HG03066 (cell line): ENCODE results near the gene C2orf92.
"Not testable (repeated sequence)": the region's sequence is repeated elsewhere in the genome, so short reads cannot be mapped to it uniquely, and the experiment has no call there.

Experiments
- ATAC-seq: cut with Tn5 transposase; IDR thresholded peaks from one replicate; pipeline ENCODE4 v1.9.1; 2021; ENCODE audit warnings: low read depth; ENCODE audit not compliant: unreplicated experiment

Gene C2orf92

GRCh38 chr2:97669448-97669847, at the start of gene C2orf92:
TSS of gene C2orf92 (plus strand) at chr2:97669713. CDS start at chr2:97669789, 76 bp downstream.
- no peak for ATAC-seq

GRCh38 chr2:97620492-97620891, 49.0 kb upstream of the C2orf92 start:
- ATAC-seq = not testable (repeated sequence)

GRCh38 chr2:97622976-97623375, 46.5 kb upstream of the C2orf92 start:
- ATAC-seq = not testable (repeated sequence)

GRCh38 chr2:97625354-97626048, 44.0 kb upstream of the C2orf92 start:
- not testable (repeated sequence) for ATAC-seq

- ATAC-seq = not testable (repeated sequence)
Measured at GRCh38 chr2:97626049-97626430, 43.5 kb upstream of the C2orf92 start.

GRCh38 chr2:97644023-97644717, 25.3 kb upstream of the C2orf92 start:
- no peak for ATAC-seq

GRCh38 chr2:97645112-97645694, 24.3 kb upstream of the C2orf92 start:
- peak; percentile 32 for ATAC-seq

GRCh38 chr2:97645695-97646629, 23.6 kb upstream of the C2orf92 start, which contains the start of gene COX5B:
TSS of gene COX5B (plus strand) at chr2:97646062. CDS start at chr2:97646087, 25 bp downstream.
- peak; percentile 97 for ATAC-seq

GRCh38 chr2:97646977-97647376, 22.5 kb upstream of the C2orf92 start:
- ATAC-seq = no peak

GRCh38 chr2:97651114-97651513, 18.4 kb upstream of the C2orf92 start:
- ATAC-seq = no peak

- no peak for ATAC-seq
Measured at GRCh38 chr2:97653473-97653872, 16.0 kb upstream of the C2orf92 start.

- ATAC-seq = no peak
Measured at GRCh38 chr2:97653874-97654273, 15.6 kb upstream of the C2orf92 start.

- ATAC-seq = no peak
Measured at GRCh38 chr2:97654309-97654708, 15.2 kb upstream of the C2orf92 start.

- ATAC-seq = no peak
Measured at GRCh38 chr2:97654791-97655190, 14.7 kb upstream of the C2orf92 start.

GRCh38 chr2:97656129-97656755, 13.3 kb upstream of the C2orf92 start:
- no peak for ATAC-seq

GRCh38 chr2:97656905-97657587, 12.5 kb upstream of the C2orf92 start:
- ATAC-seq = no peak

- ATAC-seq = no peak
Measured at GRCh38 chr2:97657986-97658690, 11.4 kb upstream of the C2orf92 start.

GRCh38 chr2:97658691-97659157, 10.8 kb upstream of the C2orf92 start:
- ATAC-seq = no peak
